WTC11 (cell line): ENCODE data around the gene STIP1. TPM values are rescaled to one million over a fixed set of nuclear protein-coding genes. Genes with fewer than 3 reads are reported as not detected.

Experiments
- ATAC-seq: fragments of 200-7000 bp; cut with Tn5 transposase; 2 replicates; pipeline ENCODE4 v1.10.0; 2021; ENCODE audit warnings: mild to moderate bottlenecking, moderate library complexity
- CTCF ChIA-PET: fragments of 300-600 bp; sonication (Branson Sonifier 250); formaldehyde crosslinking; loops from one replicate; lab custom pipeline; 2021; ENCODE audit warnings: antibody characterized with exemption; lab: Charles Lee
- POLR2A ChIA-PET: fragments of 350-600 bp; sonication (Branson Sonifier 250); formaldehyde crosslinking; loops from one replicate; lab custom pipeline; 2021; ENCODE audit warnings: antibody characterized with exemption; lab: Charles Lee
- DNase-seq: peaks from one replicate; pipeline ENCODE4 v3.0.0; 2021; ENCODE audit warnings: low spot score
- H3K27ac Mint-ChIP-seq: 2 replicates; pipeline ENCODE4 v1.8.0; 2021; ENCODE audit warnings: mixed read lengths
- H3K27me3 Mint-ChIP-seq: 2 replicates; pipeline ENCODE4 v1.8.0; 2021; ENCODE audit warnings: low read depth, mild to moderate bottlenecking, moderate library complexity, mixed read lengths
- H3K36me3 Mint-ChIP-seq: 2 replicates; pipeline ENCODE4 v1.8.0; 2021; ENCODE audit warnings: mixed read lengths
- H3K4me1 Mint-ChIP-seq: 2 replicates; pipeline ENCODE4 v1.8.0; 2022; ENCODE audit warnings: mixed read lengths
- H3K4me3 Mint-ChIP-seq: 2 replicates; pipeline ENCODE4 v1.8.0; 2021; ENCODE audit warnings: mild to moderate bottlenecking, moderate library complexity, mixed read lengths
- H3K9me3 Mint-ChIP-seq: 2 replicates; pipeline ENCODE4 v1.8.0; 2021; ENCODE audit warnings: mixed read lengths
- ZNF416 ChIP-seq: fragments of 250-450 bp; sonication (Bioruptor Pico); IDR thresholded peaks from 2 replicates; pipeline ENCODE4 v1.9.0; 2021; ENCODE audit warnings: mild to moderate bottlenecking, inconsistent platforms
- ZNF423 ChIP-seq: fragments of 250-450 bp; sonication (Bioruptor Pico); IDR thresholded peaks from 2 replicates; pipeline ENCODE4 v2.1.2; 2022; ENCODE audit warnings: mild to moderate bottlenecking, moderate library complexity
- total RNA-seq: library from RNA; stranded (reverse); gene quantifications from 3 replicates; pipeline ENCODE4 v1.2.3, GENCODE V29; 2021
- TF ChIP-seq, protein P1 (sequence below): sonication (generic); formaldehyde crosslinking; IDR thresholded peaks from 2 replicates; pipeline ENCODE4 v1.8.1; 2022; ENCODE audit warnings: low read depth, missing genetic modification reagents, borderline replicate concordance
- TF ChIP-seq, protein P2 (sequence below): sonication (generic); formaldehyde crosslinking; conservative IDR thresholded peaks from 2 replicates; pipeline ENCODE4 v1.8.1; 2023; ENCODE audit warnings: mild to moderate bottlenecking, low read depth, missing genetic modification reagents, moderate library complexity
- TF ChIP-seq, protein P3 (sequence below): sonication (generic); formaldehyde crosslinking; IDR thresholded peaks from 2 replicates; pipeline ENCODE4 v1.8.1; 2023; ENCODE audit warnings: mild to moderate bottlenecking, missing genetic modification reagents
- TF ChIP-seq, protein P4 (sequence below): sonication (generic); formaldehyde crosslinking; IDR thresholded peaks from 2 replicates; pipeline ENCODE4 v1.8.0; 2022; ENCODE audit warnings: mild to moderate bottlenecking, missing genetic modification reagents
- TF ChIP-seq, protein P5 (sequence below): fragments of 200-600 bp; IDR thresholded peaks from 2 replicates; pipeline ENCODE4 v1.8.0; 2022; ENCODE audit warnings: antibody characterized with exemption

The STIP1 gene
- total RNA-seq, 1 experiment from 2014 or later: 296 TPM

DNA sequence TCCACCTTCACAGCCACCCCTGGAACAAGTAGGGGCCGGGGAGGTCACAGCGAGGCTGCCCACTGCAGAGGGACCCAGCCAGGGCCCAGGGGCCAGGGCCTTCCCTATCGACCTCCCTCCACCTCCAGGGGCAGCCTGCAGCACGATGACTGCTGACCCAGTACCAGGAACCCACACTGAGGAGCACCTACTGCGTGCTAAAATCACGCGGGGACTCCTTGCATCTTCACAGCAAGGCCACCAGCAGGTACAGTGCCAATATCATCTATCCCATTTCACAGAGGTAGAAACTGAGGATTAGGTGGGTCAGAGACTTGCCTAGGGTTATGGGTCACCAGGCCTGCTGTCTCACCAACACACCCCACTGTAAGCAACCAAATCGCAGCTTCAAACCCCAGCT is 34.6 kb upstream of the STIP1 start (continued):
- TF ChIP-seq, protein P1, sequence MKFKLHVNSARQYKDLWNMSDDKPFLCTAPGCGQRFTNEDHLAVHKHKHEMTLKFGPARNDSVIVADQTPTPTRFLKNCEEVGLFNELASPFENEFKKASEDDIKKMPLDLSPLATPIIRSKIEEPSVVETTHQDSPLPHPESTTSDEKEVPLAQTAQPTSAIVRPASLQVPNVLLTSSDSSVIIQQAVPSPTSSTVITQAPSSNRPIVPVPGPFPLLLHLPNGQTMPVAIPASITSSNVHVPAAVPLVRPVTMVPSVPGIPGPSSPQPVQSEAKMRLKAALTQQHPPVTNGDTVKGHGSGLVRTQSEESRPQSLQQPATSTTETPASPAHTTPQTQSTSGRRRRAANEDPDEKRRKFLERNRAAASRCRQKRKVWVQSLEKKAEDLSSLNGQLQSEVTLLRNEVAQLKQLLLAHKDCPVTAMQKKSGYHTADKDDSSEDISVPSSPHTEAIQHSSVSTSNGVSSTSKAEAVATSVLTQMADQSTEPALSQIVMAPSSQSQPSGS (CRISPR knock-in tag): no peak
- TF ChIP-seq, protein P2, sequence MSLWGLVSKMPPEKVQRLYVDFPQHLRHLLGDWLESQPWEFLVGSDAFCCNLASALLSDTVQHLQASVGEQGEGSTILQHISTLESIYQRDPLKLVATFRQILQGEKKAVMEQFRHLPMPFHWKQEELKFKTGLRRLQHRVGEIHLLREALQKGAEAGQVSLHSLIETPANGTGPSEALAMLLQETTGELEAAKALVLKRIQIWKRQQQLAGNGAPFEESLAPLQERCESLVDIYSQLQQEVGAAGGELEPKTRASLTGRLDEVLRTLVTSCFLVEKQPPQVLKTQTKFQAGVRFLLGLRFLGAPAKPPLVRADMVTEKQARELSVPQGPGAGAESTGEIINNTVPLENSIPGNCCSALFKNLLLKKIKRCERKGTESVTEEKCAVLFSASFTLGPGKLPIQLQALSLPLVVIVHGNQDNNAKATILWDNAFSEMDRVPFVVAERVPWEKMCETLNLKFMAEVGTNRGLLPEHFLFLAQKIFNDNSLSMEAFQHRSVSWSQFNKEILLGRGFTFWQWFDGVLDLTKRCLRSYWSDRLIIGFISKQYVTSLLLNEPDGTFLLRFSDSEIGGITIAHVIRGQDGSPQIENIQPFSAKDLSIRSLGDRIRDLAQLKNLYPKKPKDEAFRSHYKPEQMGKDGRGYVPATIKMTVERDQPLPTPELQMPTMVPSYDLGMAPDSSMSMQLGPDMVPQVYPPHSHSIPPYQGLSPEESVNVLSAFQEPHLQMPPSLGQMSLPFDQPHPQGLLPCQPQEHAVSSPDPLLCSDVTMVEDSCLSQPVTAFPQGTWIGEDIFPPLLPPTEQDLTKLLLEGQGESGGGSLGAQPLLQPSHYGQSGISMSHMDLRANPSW (CRISPR knock-in tag): no peak
- no peak for TF ChIP-seq ZNF416 (CRISPR knock-in tag)
- TF ChIP-seq, protein P3, sequence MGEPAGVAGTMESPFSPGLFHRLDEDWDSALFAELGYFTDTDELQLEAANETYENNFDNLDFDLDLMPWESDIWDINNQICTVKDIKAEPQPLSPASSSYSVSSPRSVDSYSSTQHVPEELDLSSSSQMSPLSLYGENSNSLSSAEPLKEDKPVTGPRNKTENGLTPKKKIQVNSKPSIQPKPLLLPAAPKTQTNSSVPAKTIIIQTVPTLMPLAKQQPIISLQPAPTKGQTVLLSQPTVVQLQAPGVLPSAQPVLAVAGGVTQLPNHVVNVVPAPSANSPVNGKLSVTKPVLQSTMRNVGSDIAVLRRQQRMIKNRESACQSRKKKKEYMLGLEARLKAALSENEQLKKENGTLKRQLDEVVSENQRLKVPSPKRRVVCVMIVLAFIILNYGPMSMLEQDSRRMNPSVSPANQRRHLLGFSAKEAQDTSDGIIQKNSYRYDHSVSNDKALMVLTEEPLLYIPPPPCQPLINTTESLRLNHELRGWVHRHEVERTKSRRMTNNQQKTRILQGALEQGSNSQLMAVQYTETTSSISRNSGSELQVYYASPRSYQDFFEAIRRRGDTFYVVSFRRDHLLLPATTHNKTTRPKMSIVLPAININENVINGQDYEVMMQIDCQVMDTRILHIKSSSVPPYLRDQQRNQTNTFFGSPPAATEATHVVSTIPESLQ (CRISPR knock-in tag): no peak
- TF ChIP-seq, all 79 proteins: peak for 0

DNA sequence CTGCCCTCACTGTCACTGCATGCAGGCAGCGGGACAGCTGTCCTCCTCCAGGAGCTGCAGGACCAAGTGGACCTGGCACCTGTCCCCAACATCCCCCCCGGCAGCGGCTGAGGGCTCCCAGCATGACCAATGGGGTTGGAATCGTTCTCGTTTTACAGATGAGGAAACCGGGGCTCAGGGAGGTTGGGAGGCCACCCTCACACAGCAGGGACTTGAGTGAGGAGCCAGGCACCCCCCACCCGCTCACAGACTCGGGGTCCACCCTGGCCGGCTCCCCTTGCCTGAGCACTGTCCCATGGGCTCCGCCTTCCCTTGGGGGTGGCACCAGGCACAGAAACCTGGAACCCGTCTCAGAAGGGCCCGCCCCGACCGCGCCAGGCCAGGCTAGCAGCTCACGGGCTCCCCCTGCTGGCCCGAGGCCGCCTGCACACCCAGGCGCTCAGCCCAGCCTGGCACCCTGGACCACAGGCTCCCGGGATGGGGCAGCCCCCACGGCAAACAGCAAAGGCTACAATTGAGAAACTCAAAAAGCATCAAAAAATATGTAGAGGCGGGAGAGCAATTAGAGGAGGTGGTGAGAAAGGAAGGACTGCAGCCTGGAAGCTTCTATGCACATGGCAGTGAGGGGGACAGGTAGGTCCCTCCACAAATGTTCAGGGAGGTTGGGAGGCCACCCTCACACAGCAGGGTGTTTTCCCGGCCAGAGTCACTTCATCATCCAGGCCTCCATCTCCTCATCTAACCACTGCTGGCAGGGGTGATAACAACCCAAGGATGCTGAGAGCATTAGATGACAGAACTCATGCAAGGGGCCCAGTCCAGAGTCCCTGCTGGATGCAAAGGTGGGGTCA is 32.9 kb upstream of the STIP1 start:
- peaks cover 30% of the 10 kb centered on the region for H3K4me1 Mint-ChIP-seq
- no peaks in the 10 kb centered on the region for H3K9me3 Mint-ChIP-seq
- no peak overlapping the region for H3K4me3 Mint-ChIP-seq

DNA sequence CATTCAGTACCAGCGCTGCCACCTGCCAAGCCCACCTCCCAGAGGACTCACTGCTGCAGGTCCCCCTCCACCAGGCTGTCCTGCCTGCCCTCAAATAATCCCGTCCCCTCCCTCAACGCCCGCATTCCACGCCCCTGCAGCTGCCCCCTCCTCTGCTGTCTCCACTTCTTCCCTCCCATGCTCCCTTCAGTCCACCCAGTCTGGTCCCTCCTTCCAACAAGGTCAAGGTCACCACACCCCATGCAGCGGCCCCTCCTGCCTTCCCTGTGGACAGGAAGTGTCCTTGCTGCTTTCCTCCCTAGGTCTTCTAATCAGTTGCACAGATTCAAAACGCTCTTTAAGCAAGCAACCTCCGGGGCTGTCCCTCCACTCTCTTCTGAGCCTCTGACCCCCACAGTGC is 32.2 kb upstream of the STIP1 start:
- Mint-ChIP-seq H3K4me1 (peaks cover 23% of the 10 kb centered on the region), H3K4me3 (no peak overlapping the region; the same call in 1 of the 2 replicates), H3K27ac (peak overlapping the region; percentile 75), H3K36me3 (no peaks in the 10 kb centered on the region), H3K9me3 (no peaks in the 10 kb centered on the region), H3K27me3 (peaks cover under 1% of the 10 kb centered on the region; the same call in 1 of the 2 replicates)
- peak; percentile 7; the same call in 1 of the 2 replicates for ATAC-seq
- DNase-seq: no peak
- POLR2A ChIA-PET: no interaction called here
- CTCF ChIA-PET: interaction anchor here (0.6 to 2.2 kb wide), 7 partner anchors 20 to 113 kb away, joined by 4 to 14 read pairs (median 8); partner anchors contain the start of genes NUDT22, STIP1 and TRPT1
- TF ChIP-seq ZNF423 (CRISPR knock-in tag): peak; percentile 59; the same call in 1 of the 2 replicates
- TF ChIP-seq, protein P4, sequence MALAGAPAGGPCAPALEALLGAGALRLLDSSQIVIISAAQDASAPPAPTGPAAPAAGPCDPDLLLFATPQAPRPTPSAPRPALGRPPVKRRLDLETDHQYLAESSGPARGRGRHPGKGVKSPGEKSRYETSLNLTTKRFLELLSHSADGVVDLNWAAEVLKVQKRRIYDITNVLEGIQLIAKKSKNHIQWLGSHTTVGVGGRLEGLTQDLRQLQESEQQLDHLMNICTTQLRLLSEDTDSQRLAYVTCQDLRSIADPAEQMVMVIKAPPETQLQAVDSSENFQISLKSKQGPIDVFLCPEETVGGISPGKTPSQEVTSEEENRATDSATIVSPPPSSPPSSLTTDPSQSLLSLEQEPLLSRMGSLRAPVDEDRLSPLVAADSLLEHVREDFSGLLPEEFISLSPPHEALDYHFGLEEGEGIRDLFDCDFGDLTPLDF (CRISPR knock-in tag): no peak

More for the DNA sequence above, 32.9 kb upstream of the STIP1 start:
- Mint-ChIP-seq H3K27ac (no peak overlapping the region), H3K36me3 (no peaks in the 10 kb centered on the region), H3K27me3 (peaks cover 2% of the 10 kb centered on the region; the same call in 1 of the 2 replicates)
- POLR2A ChIA-PET: interaction anchor here (1.0 to 1.1 kb wide), 2 partner anchors 97 to 233 kb away, joined by 3 read pairs; no protein-coding TSS in a partner anchor
- TF ChIP-seq, protein P4 (CRISPR knock-in tag): no peak
- TF ChIP-seq, protein P5, sequence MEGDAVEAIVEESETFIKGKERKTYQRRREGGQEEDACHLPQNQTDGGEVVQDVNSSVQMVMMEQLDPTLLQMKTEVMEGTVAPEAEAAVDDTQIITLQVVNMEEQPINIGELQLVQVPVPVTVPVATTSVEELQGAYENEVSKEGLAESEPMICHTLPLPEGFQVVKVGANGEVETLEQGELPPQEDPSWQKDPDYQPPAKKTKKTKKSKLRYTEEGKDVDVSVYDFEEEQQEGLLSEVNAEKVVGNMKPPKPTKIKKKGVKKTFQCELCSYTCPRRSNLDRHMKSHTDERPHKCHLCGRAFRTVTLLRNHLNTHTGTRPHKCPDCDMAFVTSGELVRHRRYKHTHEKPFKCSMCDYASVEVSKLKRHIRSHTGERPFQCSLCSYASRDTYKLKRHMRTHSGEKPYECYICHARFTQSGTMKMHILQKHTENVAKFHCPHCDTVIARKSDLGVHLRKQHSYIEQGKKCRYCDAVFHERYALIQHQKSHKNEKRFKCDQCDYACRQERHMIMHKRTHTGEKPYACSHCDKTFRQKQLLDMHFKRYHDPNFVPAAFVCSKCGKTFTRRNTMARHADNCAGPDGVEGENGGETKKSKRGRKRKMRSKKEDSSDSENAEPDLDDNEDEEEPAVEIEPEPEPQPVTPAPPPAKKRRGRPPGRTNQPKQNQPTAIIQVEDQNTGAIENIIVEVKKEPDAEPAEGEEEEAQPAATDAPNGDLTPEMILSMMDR: peak; percentile 99
- DNase-seq (peak; percentile 78), ATAC-seq (peak; percentile 83)
- CTCF ChIA-PET: interaction anchor here (0.6 to 2.2 kb wide), 40 partner anchors 9 to 316 kb away, joined by 3 to 14 read pairs (median 4); partner anchors contain the start of genes CATSPERZ, COX8A, MACROD1 and NUDT22
